HG02852 (cell line): ENCODE data around the gene CD84.
"Not testable (repeated sequence)": the region's sequence is repeated elsewhere in the genome, so short reads cannot be mapped to it uniquely, and the experiment has no call there.

ENCODE experiments used
- ATAC-seq: cut with Tn5 transposase; IDR thresholded peaks from one replicate; pipeline ENCODE4 v1.9.1; 2021; ENCODE audit warnings: mild to moderate bottlenecking, moderate library complexity; ENCODE audit not compliant: unreplicated experiment

CD84 gene

DNA sequence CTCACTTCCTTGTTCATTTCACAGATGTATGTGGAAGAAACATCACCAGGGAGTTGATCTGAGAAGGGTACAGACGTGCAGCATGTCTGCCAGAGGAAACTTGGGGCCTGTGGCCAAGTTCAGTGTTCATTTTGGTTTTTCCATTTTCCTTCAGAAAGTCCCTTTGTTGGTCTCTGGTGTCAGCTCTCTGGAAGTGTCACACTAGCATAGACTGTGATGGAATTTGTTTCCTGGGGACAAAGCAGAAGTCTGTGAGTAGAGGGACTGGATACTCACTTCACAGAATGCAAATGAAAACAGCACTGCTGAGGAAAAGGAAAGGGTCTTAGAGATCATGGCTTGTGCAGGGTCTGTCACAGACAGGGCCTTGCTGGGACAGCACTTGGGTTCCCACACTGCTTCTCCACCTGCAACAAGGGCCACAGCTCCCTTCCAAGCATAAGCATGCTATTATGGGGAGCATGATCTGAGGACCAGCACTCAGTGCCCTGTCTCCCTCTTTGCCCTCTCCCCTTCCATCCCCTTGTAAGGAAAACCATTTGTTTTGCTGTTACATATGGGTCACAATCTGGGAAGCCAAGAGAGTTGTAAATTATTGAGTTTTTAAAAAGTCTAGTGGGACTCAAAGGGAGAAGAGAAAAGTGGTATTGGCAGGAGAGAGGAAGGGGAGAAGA, 31.4 kb upstream of the CD84 start:
- no peak for ATAC-seq

DNA sequence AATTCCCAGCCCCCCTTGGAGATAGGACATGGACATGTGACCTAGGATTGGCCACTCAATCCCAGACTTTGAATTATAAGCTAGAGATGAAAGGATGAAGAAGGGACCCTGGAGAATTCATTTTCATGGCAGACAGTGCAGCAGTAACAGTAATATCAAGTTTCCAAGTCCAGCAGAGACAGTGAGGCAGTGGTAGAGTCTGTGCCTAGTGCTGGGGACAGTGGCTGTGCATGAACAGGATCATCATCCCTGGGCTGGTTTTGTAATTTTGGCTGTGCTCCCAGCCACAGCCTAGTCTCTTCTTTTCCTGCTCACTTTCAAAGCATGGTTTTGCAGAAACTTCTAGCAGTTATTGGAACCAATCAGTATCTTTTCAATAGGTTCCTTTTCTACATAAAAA, 29.6 kb upstream of the CD84 start:
- no peak for ATAC-seq

DNA sequence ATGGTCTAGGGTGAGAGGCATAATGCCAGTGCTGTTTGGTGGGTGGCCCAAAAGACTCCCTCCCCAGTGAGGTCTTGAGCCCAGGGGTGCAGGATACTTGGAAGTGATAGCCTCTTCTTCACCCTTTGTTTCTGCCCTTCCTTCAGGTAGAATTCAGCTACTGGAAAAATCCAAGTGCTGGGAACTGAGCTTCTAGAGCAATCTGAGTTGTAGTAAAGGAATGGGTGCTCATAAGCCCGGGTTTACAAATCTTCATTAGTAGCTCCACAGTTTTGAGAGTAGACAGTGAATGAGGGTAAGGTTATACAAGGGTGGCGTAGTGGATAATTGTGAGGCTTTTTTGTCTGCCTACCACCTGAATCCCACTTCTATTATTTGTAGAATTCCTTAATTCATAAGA, 29.2 kb upstream of the CD84 start:
- ATAC-seq, result no peak

DNA sequence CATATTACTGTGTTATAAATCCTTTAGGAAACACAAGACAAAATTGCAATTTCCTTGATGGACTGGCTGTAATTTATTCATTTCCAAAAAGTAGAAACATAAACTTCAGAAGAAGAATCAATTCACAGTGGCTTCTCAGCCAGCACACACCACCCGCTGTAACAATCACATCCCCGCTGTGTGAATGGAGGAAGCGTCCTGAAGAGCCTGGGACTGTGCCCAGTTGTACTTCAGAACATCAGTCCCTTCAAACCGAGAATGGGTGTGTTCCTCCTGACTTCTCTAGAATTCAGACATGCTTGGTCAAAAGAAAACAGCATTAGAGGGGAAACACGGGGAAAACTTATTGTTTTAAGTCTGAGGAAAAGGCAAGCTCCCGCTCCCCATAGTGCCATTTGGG, 28.8 kb upstream of the CD84 start:
- no peak for ATAC-seq

DNA sequence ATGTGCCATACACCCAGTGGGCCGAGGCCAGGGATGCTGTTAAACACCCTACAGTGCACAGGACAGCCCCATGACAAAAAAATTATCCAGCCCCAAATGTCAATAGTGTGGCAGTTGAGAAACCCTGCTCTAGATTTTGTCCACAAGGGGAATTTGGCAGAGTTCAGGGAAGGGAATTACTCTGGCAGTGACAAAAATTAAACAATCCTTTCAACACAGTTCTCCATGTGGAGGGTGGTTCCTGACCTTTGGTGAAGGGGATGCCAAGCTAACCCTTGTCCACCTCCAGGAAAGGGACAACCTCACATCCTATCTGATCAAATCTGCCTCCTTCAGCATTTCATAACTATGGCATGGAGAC, 28.4 kb upstream of the CD84 start:
- peak; percentile 13 for ATAC-seq

DNA sequence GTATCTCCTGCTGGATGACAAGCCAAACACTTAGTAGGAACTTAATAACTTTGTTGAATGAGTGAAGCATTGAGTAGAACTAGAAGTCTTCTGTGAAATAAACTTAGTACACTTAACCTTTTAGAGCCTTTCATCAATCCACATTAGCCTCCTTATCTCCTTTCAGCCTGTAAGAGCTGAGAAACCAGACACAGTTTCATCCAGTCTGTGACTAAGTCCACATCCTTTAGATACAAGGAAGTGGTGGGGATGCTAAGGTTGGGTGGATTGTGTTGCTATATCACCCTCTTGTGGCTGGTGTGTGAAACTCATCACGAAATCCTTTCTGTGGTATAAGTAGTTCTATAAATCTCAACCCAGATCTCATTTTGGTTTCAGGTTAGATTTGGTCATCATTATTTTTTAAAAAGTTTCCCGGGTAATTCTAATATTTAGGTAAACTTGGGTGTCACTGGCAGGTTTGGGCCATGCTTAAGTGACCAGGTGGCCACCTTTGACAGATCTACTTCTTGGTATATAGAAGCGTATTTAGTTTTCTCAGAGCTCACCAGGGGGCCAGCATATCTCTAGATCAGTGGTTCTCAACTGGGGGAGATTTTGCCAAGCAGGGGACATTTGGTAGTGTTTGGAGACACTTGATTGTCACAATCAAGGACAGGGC, 27.8 kb upstream of the CD84 start:
- peak; percentile 74 for ATAC-seq

DNA sequence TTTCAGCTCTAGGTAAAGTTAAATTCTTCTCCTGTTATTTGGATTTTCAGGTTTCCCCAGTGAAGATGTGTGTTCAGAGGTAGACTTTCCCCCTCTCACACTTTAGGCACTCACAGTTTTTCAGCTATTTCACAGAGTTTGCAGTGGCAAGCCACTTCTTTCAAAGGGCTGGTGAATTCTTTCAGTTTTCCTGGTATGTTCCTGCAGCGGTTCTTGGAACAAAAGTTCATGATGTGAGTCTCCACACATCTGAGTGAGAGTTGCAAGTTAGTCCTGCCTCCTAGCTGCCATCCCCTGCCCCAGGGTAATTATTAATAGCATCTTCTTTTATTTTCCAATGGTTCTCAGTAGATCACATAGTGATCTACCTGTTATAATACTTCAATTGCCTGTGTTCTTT, 27.3 kb upstream of the CD84 start:
- ATAC-seq, result peak; percentile 2

DNA sequence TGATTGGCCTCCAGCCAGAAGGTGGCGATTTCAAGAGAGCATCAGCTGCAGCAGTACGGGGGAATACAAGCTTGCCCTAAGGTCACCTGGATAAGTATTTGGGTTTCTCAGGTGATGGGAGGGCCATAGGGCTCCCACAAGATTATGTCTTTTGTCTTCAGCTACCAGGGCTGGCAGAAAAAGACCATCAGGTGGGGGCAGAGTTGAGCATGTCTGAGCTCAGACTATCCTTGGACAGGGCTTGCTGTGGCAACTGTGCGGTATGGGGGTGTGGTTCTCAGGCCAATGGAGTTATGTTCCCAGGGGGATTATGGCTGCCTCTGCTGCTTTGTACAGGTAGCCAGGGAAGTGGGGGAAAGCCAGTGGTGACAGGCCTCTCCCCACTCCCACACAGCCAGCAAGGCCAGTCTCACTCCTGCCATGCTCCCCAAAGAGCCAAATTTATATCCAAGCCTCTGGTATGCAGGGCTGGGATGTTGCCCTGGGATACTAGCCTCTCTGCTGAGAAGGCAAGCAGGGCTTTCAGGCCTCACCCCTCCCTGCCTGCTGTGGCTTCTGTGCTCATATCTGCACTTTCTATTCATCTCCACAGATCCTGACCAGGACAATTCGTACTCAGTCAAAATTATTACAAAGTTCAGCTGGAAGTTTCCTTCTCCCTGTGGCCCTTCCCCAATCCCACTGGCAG, 26.6 kb upstream of the CD84 start:
- no peak for ATAC-seq

DNA sequence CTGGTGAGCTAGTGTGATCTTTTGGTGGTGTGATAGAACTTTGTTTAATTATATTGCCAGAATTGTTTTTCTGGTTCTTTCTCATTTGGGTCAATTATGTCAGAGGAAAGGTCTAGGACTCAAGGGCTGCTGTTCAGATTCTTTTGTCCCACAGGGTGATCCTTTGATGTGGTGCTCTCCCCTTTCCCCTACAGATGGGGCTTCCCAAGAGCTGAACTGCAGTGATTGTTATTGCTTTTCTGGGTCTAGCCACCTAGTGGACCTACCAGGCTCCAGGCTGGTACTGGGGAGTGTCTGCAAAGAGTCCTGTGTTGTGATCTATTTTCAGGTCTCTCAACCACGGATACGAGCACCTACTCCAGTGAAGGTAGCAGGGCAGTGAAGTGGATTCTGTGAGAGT, 25.9 kb upstream of the CD84 start:
- ATAC-seq, result no peak

DNA sequence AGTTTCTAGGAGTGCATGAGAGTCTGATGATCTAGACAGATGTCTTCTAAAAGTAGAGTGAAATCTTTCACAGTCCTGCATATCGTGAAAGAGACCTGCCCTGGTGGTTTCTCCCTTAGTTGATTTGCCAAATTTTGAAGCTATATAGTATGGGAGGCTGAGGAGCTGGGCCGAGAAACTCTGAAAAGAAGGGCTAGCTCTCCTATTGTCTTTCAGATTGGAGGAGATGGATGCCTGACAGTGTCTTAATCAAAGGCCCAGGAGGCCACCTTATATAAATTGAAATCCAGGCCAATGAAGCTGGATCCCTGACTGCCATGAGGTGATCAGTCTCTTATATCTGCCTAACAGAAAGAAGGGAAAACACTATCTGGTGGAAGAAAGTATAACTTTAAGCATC, 18.4 kb upstream of the CD84 start:
- no peak for ATAC-seq

DNA sequence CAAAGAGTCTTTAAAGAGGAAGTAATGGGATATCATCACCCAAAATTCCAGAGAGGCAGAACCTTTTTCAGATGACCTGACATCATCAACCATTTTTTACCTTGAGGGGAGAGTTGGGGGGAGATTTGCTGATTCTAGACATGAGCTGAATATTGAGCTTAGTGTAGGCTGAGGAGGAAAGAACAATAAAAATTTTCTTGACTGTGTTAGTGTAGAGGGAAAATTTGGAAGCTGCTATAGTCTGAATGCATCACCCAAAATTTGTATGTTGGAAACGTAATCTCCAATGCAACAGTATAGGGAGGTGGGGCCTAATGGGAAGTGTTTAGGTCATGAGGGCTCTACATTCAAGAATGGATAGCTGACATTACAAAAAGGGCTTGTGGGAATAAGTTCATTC, 17.8 kb upstream of the CD84 start:
- no peak for ATAC-seq

DNA sequence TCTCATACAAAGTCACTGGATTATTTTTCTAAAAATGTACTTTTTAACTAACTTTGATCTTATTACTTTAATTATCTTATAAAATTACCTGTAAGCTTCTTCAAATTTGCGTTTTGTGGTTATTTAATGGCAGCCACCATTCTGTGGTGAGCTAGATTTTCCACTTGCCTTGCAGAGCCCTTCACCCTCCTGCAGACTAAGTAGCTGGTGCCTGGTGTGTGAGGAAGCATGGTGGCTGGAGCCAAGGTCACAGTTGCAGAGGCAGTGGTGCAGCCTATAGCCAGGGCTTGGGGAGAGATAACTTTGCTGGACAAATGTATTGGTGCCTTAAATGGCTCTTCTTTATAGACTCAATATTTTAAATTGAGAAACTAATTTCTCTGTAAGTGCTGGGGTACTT, 11.2 kb upstream of the CD84 start:
- ATAC-seq, result no peak

DNA sequence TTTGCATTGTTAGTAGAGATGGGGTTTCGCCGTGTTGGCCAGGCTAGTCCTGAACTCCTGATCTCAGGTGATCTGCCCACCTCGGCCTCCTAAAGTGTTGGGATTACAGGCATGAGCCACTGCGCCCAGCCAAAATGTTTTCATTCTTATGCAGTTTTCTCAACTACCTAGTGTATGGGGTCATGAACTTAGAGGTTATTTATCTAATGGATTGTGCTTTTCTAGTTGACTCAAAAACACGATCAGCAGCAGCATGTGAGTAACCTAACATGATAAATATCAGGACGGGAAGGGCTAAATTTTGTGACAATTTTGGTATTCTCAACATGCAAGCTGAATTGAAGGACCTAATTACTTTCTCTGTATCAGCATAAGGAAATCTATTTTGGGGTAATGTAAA, 9.2 kb upstream of the CD84 start:
- no peak for ATAC-seq

DNA sequence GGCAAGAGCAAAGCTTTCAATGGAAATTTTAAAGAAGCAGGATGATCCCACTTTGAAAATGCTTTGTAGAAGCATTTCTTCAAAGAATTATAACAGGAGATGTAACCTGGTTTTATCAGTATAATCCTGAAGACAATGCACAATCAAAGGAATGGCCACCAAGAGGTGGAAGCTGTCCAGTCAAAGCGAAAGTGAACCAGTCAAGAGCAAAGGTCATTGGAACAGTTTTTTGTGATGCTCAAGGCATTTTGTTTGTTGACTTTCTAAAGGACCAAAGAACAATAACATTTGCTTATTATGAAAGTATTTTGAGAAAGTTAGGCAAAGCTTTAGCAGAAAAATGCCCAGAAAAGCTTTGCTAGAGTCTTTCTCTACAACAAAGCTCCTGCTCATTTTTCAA, 5.5 kb upstream of the CD84 start:
- ATAC-seq, result no peak

DNA sequence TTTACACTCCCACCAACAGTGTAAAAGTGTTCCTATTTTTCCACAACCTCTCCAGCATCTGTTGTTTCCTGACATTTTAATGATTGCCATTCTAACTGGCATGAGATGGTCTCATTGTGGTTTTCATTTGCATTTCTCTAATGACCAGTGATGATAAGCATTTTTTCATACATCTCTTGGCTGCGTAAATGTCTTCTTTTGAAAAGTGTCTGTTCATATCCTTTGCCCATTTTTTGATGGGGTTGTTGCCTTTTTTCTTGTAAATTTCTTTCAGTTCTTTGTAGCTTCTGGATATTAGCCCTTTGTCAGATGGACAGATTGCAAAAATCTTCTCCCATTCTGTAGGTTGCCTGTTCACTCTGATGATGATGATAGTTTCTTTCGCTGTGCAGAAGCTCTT, 3.7 kb upstream of the CD84 start:
- not testable (repeated sequence) for ATAC-seq

DNA sequence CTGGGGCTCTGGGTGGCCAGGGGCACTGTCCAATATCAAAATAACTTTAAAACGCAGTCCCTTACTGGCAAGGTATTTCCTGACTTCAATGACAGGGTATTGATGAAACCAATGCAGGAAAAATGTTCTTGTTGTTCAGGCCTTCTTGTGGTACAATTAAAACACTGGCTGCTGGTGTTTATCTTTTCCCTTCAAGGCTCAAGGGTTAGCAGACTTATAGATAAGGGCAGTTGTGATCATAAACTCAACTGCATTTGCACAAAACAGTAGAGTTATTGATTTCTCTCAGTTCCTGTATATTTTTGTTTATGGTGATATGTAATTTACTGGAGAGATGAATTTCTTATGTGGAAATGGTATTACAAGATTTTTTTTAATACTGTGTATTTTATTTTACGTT, 2.7 kb upstream of the CD84 start:
- no peak for ATAC-seq

DNA sequence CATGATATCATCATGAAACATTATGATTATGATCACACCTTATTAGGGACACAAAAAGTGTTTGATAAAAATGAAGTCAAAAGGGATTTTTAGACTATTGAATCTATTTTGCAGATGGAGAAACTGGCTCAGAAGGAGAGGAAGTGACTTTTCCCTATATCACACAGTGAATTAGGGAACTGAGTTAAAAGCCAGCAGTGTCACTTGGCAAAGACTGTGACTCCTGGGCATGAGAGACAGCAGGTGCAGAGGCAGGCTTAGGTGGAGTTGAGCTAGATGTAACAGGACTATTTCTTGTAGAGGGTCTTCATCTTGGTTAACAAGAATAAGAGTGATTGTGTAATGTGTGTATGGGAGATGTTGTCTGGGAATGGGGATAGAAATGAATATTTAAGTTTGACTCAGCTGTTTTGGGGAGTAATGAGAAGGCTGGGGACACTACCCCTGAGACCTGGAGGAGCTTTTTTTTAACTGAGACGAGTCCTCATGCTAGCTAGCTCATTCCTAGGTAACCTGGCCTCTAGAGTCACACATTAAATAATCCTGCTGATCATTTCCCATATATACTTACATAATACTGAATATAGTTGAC, 1.0 kb upstream of the CD84 start:
- ATAC-seq, result no peak

DNA sequence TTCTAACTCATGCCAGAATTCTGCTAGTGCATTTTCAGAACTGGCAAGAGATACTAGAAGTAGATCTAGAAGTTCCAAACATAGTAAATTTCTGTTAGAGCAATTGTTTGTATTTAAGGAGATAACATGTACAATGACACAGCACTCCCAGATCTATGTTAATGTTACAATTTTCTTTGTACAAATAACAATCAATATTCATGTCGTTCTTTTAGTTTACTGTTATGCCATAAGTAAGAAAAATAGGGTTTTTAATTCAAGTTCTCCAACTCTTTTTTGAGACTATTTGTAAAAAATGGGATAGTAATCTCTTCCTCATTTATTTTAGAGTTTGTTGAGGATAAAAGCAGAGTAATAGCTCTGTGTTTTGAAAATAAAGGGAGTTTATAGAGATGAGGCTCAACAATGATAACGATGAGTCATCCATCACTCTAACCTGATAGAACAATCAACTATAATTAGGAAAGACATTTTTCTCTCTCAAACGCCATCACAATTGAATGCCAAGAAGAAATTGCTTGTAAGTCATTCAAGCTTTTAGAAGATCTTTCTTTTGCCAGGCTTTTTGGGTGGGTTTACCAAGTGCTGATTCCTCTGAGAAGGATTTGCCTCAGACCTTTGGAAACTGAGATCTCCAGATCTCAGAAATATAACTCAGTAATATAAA, 638 bp downstream of the CD84 start:
- no peak for ATAC-seq

DNA sequence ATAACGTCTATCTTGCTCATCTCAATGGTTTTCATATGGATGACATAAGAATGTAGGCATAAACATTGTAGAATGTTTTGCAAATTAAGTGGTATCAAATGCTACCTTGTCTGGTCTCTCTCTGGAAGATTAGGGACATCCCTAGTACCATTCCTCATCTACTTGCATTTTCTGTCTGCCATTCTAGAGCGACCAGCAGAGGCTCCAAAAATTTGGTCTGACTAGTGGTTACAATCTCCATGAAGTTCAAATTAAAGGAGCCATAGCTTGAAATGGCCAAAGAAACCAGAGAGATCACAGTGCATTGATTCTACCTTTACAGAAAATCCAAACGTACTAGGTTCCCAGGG, 1.1 kb downstream of the CD84 start:
- ATAC-seq, result no peak

DNA sequence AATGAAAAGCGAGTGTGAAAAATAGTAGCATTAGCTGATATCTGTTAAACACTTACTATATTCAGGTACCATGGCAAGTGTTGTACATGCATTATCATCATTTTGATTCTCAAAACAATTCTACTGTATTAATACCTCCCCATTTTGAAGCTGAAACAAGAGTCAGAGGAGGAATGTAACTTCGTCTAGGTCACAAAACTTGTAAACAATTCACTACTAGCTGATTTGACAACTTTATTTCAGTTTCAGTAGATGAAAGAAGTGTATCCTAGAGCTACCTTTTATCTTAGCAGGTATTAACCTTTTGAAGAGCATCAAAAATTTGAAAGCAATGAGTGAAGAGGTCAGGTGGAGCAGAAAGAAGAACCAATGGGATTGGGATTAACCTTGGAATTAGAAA, 1.6 kb downstream of the CD84 start:
- ATAC-seq, result no peak

DNA sequence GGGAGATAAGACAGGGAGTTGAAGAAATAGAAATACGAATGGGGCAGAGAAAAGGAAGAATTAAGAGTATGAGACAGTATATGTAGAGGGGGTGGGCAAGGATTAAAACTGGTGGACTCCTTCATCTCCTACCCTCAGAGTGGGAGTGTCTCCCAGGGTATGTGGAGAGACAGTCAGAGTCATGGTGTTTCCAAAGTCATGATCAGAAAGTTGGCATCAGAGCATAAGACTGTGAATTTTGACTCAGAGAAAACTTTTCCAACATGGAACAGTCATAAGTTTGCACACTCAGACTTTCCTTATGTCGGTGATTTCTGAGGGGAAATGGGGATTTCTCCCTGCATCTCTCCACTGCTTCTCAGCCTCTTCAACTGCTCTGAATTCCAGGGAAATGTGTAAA, 2.4 kb downstream of the CD84 start:
- no peak for ATAC-seq

DNA sequence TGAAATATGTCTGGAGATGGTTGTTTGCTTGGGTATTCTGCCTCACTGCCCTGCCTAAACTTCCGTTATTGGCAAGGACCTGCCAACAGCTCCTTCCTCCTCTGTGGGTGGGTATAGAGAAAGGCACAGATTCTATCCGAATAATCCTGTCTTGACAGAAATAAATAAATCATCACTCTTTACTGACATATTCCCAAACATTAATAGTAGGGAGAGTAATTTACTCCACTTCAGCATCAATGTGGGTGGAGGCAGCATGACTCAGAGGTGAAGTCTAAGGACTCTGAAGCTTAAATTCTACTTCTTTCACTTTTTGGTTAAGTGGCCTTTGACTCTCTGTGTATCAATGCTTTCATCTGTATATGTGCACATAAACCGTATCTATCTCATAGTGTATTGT, 2.9 kb downstream of the CD84 start:
- ATAC-seq, result no peak
